HEK293 (cell line): Measurements from ENCODE around the gene GTF2H3.

Source experiments
- CTCF ChIP-seq: fragments of 450-650 bp; formaldehyde crosslinking; IDR thresholded peaks from 2 replicates; pipeline ENCODE4 v1.5.1; 2016; ENCODE audit warnings: missing biosample characterization, missing genetic modification characterization
- HOXA7 ChIP-seq: sonication (generic); formaldehyde crosslinking; IDR thresholded peaks from 2 replicates; pipeline ENCODE4 v1.8.1; 2022; ENCODE audit warnings: missing genetic modification reagents, borderline replicate concordance
- MYNN ChIP-seq: fragments of 450-650 bp; formaldehyde crosslinking; IDR thresholded peaks from 2 replicates; pipeline ENCODE4 v1.5.1; 2016; ENCODE audit warnings: missing biosample characterization, missing genetic modification characterization, borderline replicate concordance
- ZFP41 ChIP-seq: fragments of 450-650 bp; formaldehyde crosslinking; IDR thresholded peaks from 2 replicates; pipeline ENCODE4 v1.5.1; 2016; ENCODE audit warnings: missing biosample characterization, missing genetic modification characterization, borderline replicate concordance
- ZNF140 ChIP-seq: fragments of 450-650 bp; formaldehyde crosslinking; IDR thresholded peaks from 2 replicates; pipeline ENCODE4 v1.5.1; 2016; ENCODE audit warnings: missing biosample characterization, missing genetic modification characterization
- ZNF157 ChIP-seq: fragments of 450-650 bp; formaldehyde crosslinking; IDR thresholded peaks from 2 replicates; pipeline ENCODE4 v1.5.1; 2016; ENCODE audit warnings: missing biosample characterization, missing genetic modification characterization
- ZNF211 ChIP-seq: fragments of 450-650 bp; formaldehyde crosslinking; IDR thresholded peaks from 2 replicates; pipeline ENCODE4 v1.5.1; 2016; ENCODE audit warnings: low read depth, missing biosample characterization, missing genetic modification characterization
- ZNF423 ChIP-seq: fragments of 450-650 bp; formaldehyde crosslinking; IDR thresholded peaks from 2 replicates; pipeline ENCODE4 v1.5.1; 2016; ENCODE audit warnings: missing biosample characterization, missing genetic modification characterization
- ZNF629 ChIP-seq: fragments of 450-650 bp; formaldehyde crosslinking; IDR thresholded peaks from 2 replicates; pipeline ENCODE4 v1.5.1; 2017; ENCODE audit warnings: missing biosample characterization, missing genetic modification characterization
- ZNF658 ChIP-seq: fragments of 450-650 bp; formaldehyde crosslinking; IDR thresholded peaks from 2 replicates; pipeline ENCODE4; 2016; ENCODE audit warnings: missing biosample characterization, missing genetic modification characterization
- TF ChIP-seq, protein P1 (sequence below): fragments of 450-650 bp; formaldehyde crosslinking; IDR thresholded peaks from 2 replicates; pipeline ENCODE4 v1.5.1; 2016; ENCODE audit warnings: missing biosample characterization, missing genetic modification characterization

- TF ChIP-seq HOXA7 = no peak
- TF ChIP-seq CTCF (tag by site-specific recombination) = no peak
- no peak for TF ChIP-seq ZNF140 (tag by site-specific recombination)
- no peak for TF ChIP-seq ZNF157 (tag by site-specific recombination)
- TF ChIP-seq ZNF629 (tag by site-specific recombination) = no peak
- TF ChIP-seq ZNF211 (tag by site-specific recombination) = no peak
- TF ChIP-seq ZNF658 (tag by site-specific recombination) = no peak
- no peak for TF ChIP-seq ZNF423 (tag by site-specific recombination)
- TF ChIP-seq, protein P1, sequence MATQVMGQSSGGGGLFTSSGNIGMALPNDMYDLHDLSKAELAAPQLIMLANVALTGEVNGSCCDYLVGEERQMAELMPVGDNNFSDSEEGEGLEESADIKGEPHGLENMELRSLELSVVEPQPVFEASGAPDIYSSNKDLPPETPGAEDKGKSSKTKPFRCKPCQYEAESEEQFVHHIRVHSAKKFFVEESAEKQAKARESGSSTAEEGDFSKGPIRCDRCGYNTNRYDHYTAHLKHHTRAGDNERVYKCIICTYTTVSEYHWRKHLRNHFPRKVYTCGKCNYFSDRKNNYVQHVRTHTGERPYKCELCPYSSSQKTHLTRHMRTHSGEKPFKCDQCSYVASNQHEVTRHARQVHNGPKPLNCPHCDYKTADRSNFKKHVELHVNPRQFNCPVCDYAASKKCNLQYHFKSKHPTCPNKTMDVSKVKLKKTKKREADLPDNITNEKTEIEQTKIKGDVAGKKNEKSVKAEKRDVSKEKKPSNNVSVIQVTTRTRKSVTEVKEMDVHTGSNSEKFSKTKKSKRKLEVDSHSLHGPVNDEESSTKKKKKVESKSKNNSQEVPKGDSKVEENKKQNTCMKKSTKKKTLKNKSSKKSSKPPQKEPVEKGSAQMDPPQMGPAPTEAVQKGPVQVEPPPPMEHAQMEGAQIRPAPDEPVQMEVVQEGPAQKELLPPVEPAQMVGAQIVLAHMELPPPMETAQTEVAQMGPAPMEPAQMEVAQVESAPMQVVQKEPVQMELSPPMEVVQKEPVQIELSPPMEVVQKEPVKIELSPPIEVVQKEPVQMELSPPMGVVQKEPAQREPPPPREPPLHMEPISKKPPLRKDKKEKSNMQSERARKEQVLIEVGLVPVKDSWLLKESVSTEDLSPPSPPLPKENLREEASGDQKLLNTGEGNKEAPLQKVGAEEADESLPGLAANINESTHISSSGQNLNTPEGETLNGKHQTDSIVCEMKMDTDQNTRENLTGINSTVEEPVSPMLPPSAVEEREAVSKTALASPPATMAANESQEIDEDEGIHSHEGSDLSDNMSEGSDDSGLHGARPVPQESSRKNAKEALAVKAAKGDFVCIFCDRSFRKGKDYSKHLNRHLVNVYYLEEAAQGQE (tag by site-specific recombination) = no peak
- TF ChIP-seq ZFP41 (tag by site-specific recombination) = no peak
- no peak for TF ChIP-seq MYNN
These were observed 38.2 kb downstream of the GTF2H3 start for GRCh38 chr12:123671876-123672275.
